ENCODE data around the gene HOXC6. TPM values are rescaled to one million over a fixed set of nuclear protein-coding genes. Genes with fewer than 3 reads are reported as not detected.

HOXC6 gene
- total and polyA plus RNA-seq, 2 of the 13 experiments (the other 11 are each of a cell fraction or from before 2014, with no cell fraction given): not detected

DNA sequence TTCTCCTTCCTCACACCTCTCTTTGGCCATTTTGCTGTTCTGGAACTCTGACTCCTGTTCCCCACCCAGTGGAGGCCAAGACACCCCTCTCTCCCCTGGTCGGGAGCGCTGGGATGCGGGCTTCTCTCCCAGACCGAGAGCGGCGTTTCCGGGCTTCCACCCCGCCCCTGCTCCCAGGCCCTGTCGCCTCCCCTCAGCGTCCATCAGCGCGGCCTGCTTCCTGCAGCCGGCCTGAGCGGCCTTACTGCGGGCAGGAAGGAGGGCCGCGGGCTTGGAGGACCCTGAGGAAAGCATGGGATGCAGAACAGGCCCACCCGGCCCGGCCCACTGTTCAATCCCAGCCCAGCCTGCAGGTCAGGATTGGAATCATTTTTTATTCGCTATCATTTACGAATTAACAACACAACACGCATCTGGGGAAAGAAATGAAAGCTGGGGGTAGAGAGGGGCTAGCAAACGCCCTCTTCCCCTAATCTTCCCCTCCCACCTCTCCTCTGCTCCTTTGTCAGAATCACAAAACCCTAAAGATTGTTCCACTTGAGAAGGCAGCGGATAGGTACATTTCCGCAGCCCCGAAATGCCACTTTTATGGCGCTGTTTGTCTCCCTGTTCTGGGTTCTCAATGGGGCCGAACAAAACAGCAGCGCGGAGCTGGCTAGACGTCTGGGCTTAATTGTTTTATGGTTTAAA, 23.3 kb upstream of the HOXC6 start:
- TF ChIP-seq PLSCR1 (CRISPR knock-in tag; IDR thresholded peaks at IDR 0.05; ENCODE audit: borderline replicate concordance) (no peak), POLR2G (IDR thresholded peaks at IDR 0.05; ENCODE audit: low read depth, low read length) (peak; percentile 40; the same call in 1 of the 2 replicates), RBFOX2 (IDR thresholded peaks at IDR 0.05; ENCODE audit: low read depth, low read length) (peak; percentile 50; the same call in 1 of the 2 replicates), ZFY (CRISPR knock-in tag; IDR thresholded peaks at IDR 0.05) (peak; percentile 56), KDM2A (CRISPR knock-in tag; IDR thresholded peaks at IDR 0.05; ENCODE audit: borderline replicate concordance, low read depth) (peak; percentile 19; the same call in 1 of the 2 replicates), EZH2 (conservative IDR thresholded peaks at IDR 0.05; ENCODE audit: low read depth, low read length) (0 out of 2 replicates have a peak, but pooled peaks have one; percentile 11), ZNF343 (CRISPR knock-in tag; IDR thresholded peaks at IDR 0.05) (no peak), ZFX (CRISPR knock-in tag; IDR thresholded peaks at IDR 0.05; ENCODE audit: low read depth) (peak; percentile 79), PHF8 (CRISPR knock-in tag; IDR thresholded peaks at IDR 0.05) (peak; percentile 36; the same call in 1 of the 2 replicates), UBTF (CRISPR knock-in tag; IDR thresholded peaks at IDR 0.05) (peak; percentile 44; the same call in 1 of the 2 replicates), GABPB1 (CRISPR knock-in tag; IDR thresholded peaks at IDR 0.05) (peak; percentile 73; the same call in 1 of the 2 replicates)
- TF ChIP-seq, protein P1, sequence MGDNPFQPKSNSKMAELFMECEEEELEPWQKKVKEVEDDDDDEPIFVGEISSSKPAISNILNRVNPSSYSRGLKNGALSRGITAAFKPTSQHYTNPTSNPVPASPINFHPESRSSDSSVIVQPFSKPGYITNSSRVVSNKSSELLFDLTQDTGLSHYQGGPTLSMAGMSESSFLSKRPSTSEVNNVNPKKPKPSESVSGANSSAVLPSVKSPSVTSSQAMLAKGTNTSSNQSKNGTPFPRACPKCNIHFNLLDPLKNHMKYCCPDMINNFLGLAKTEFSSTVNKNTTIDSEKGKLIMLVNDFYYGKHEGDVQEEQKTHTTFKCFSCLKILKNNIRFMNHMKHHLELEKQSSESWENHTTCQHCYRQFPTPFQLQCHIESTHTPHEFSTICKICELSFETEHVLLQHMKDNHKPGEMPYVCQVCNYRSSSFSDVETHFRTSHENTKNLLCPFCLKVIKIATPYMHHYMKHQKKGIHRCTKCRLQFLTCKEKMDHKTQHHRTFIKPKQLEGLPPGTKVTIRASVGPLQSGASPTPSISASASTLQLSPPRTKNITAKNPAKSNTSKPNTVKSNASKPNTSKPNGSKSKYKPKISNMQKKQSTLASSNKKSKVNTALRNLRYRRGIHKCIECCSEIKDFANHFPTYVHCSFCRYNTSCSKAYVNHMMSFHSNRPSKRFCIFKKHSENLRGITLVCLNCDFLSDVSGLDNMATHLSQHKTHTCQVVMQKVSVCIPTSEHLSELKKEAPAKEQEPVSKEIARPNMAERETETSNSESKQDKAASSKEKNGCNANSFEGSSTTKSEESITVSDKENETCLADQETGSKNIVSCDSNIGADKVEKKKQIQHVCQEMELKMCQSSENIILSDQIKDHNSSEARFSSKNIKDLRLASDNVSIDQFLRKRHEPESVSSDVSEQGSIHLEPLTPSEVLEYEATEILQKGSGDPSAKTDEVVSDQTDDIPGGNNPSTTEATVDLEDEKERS (CRISPR knock-in tag; IDR thresholded peaks at IDR 0.05): no peak
- TF ChIP-seq, protein P2, sequence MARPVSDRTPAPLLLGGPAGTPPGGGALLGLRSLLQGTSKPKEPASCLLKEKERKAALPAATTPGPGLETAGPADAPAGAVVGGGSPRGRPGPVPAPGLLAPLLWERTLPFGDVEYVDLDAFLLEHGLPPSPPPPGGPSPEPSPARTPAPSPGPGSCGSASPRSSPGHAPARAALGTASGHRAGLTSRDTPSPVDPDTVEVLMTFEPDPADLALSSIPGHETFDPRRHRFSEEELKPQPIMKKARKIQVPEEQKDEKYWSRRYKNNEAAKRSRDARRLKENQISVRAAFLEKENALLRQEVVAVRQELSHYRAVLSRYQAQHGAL (CRISPR knock-in tag; IDR thresholded peaks at IDR 0.05; ENCODE audit: not compliant biosample characterization): no peak
- in situ Hi-C loops (cut with HindIII; ENCODE audit: extremely low pct_ligation_motif_present, low pct_unique_long_range_greater_than_20kb): no loop called here
- H3K9me3 ChIP-seq (ENCODE audit: low read length): no peaks in the 10 kb centered on the region
- no TSS peak for BruUV-seq (replicated peaks)
- H3K4me2 ChIP-seq (ENCODE audit: low read depth, low read length): peak overlapping the region; percentile 73
- H3K27ac ChIP-seq (ENCODE audit: extremely low read length, insufficient read depth, low read length): no peak overlapping the region
- peaks cover 30% of the 10 kb centered on the region for H3K4me1 ChIP-seq (ENCODE audit: insufficient read depth, low read length)
- ATAC-seq (peak; percentile 32; the same call in 2 of the 3 replicates), DNase-seq (ENCODE audit: low spot score) (no peak), FAIRE-seq (no peak)
- H3K36me3 ChIP-seq (replicated peaks in 1 of 2; ENCODE audit: control insufficient read depth in 1 of 2, insufficient read depth in 2 of 2, low read length in 2 of 2): no peaks in the 10 kb centered on the region
- no peak overlapping the region for H2AFZ ChIP-seq (ENCODE audit: low read length)
- H3K9ac ChIP-seq (ENCODE audit: insufficient read depth, low read depth, low read length): peak overlapping the region; percentile 1; the same call in 1 of the 2 replicates
- POLR2A ChIA-PET: interaction anchor here (0.7 to 1.4 kb wide), 3 partner anchors 190 to 275 kb away, joined by 3 read pairs; partner anchors contain the start of genes CBX5 and HNRNPA1
- H3K79me2 ChIP-seq (ENCODE audit: insufficient read depth, low read length): no peaks in the 10 kb centered on the region
- H3K27me3 ChIP-seq (ENCODE audit: control insufficient read depth in 1 of 2, insufficient read depth in 2 of 2, low read length in 2 of 2): peaks cover 28 to 91% of the 10 kb centered on the region in 2 experiments
- intact Hi-C loops (cut with micrococcal nuclease; ENCODE audit: unreplicated experiment): loop anchor here (10.0 kb wide), 1 partner anchor 360 kb away; the partner anchor contains the start of gene GPR84
- peak overlapping the region in 1 of 3 experiments; percentile 42; a peak in 3 of 6 replicates for H3K4me3 ChIP-seq (replicated peaks in 1 of 3; ENCODE audit: insufficient read depth in 1 of 3, low read depth in 2 of 3, low read length in 3 of 3)
- 25% methylated on average over 30 of the region's 31 CpGs for whole genome bisulfite sequencing (ENCODE audit: low lambda C conversion rate)
- CTCF ChIA-PET (ENCODE audit: low intra/inter-chr PET ratio, low total read pairs): interaction anchor here (1.4 to 3.3 kb wide), 4 partner anchors 187 to 210 kb away, joined by 9 to 48 read pairs (median 20); no protein-coding TSS in a partner anchor
- no peaks in the 10 kb centered on the region for H4K20me1 ChIP-seq (ENCODE audit: insufficient read depth, low read length)

Measured in HepG2 (cell line).